ENCODE results near the gene C17orf107. TPM values are rescaled to one million over a fixed set of nuclear protein-coding genes. Genes with fewer than 3 reads are reported as not detected.

C17orf107 gene
- total RNA-seq, 1 experiment from 2014 or later, result 2.7 TPM

DNA sequence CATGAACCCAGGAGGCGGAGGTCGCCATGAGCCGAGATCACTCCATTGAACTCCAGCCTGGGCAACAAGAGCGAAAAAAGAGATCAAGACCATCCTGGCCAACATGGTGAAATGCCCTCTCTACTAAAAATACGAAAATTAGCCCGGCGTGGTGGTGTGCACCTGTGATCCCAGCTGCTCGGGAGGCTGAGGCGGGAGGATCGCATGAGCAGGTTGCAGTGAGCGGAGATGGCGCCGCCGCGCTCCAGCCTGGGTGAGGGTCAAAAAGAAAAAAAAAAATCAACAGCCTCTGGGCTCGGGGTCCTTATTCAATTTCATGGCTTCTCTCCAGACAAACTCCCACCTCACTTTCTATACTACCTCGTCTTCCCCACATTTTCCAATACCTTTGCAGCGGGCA is 29.5 kb downstream of the C17orf107 start:
- no TSS peak for BruUV-seq (replicated peaks)
- TF ChIP-seq, protein P1, sequence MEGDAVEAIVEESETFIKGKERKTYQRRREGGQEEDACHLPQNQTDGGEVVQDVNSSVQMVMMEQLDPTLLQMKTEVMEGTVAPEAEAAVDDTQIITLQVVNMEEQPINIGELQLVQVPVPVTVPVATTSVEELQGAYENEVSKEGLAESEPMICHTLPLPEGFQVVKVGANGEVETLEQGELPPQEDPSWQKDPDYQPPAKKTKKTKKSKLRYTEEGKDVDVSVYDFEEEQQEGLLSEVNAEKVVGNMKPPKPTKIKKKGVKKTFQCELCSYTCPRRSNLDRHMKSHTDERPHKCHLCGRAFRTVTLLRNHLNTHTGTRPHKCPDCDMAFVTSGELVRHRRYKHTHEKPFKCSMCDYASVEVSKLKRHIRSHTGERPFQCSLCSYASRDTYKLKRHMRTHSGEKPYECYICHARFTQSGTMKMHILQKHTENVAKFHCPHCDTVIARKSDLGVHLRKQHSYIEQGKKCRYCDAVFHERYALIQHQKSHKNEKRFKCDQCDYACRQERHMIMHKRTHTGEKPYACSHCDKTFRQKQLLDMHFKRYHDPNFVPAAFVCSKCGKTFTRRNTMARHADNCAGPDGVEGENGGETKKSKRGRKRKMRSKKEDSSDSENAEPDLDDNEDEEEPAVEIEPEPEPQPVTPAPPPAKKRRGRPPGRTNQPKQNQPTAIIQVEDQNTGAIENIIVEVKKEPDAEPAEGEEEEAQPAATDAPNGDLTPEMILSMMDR (conservative IDR thresholded peaks at IDR 0.05; ENCODE audit: low read depth, low read length), result no peak
- no peak for TF ChIP-seq EZH2 (IDR thresholded peaks at IDR 0.05; ENCODE audit: borderline replicate concordance, low read depth, low read length, poor library complexity, severe bottlenecking)
- H3K4me1 ChIP-seq (ENCODE audit: insufficient read depth, low read length, poor library complexity, severe bottlenecking), result no peaks in the 10 kb centered on the region
- no peak overlapping the region for H3K4me3 ChIP-seq (ENCODE audit: low read depth, low read length, poor library complexity, severe bottlenecking)
- no peaks in the 10 kb centered on the region for H3K27me3 ChIP-seq (replicated peaks; ENCODE audit: insufficient read depth, low read depth, low read length, poor library complexity)
- H3K27ac ChIP-seq (ENCODE audit: low read depth, low read length, poor library complexity, severe bottlenecking), result no peak overlapping the region
- H3K36me3 ChIP-seq (ENCODE audit: insufficient read depth, low read length, poor library complexity, severe bottlenecking), result no peaks in the 10 kb centered on the region
- H3K9me3 ChIP-seq (ENCODE audit: low read depth, low read length, poor library complexity, severe bottlenecking), result no peaks in the 10 kb centered on the region
- POLR2A ChIA-PET (ENCODE audit: low non-redundant PET), result interaction anchor here (0.6 kb wide), 1 partner anchor 11 kb away, joined by 3 read pairs; the partner anchor contains the start of gene SLC25A11
- CTCF ChIA-PET, result no interaction called here
- DNase-seq (ENCODE audit: low spot score), result no peak
- intact Hi-C loops (cut with micrococcal nuclease; ENCODE audit: unreplicated experiment), result no loop called here

DNA sequence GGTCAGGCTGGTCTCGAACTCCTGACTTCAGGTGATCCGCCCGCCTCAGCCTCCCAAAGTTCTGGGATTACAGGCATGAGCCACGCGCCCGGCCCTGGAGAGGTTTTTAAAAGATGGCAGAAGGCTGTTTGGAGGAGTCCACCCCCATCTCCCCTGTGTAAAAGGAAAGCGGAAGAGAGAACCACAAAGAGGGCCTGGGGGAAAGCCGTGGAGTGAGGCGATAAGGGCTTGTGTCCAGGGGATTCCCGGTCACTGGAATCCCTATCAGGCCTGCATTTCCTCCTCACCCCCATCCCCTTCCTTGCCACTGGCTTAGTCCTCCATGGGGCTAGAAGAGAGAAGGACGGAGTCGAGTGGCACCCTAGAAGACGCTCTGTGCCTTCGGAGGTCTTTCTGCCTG is 32.6 kb downstream of the C17orf107 start, which contains the start of gene GP1BA:
GP1BA (plus strand) TSS at position 315 of the 400 bp plus-strand sequence. CDS start 328 bp downstream, outside the sequence.
- Histone ChIP-seq H3K27me3 (replicated peaks; ENCODE audit: insufficient read depth, low read depth, low read length, poor library complexity) (no peaks in the 10 kb centered on the region), H3K4me3 (ENCODE audit: low read depth, low read length, poor library complexity, severe bottlenecking) (no peak within 1 kb of the TSS), H3K36me3 (ENCODE audit: insufficient read depth, low read length, poor library complexity, severe bottlenecking) (peaks cover 2% of the 10 kb centered on the region), H3K9me3 (ENCODE audit: low read depth, low read length, poor library complexity, severe bottlenecking) (no peaks in the 10 kb centered on the region), H3K27ac (ENCODE audit: low read depth, low read length, poor library complexity, severe bottlenecking) (no peak within 1 kb of the TSS), H3K4me1 (ENCODE audit: insufficient read depth, low read length, poor library complexity, severe bottlenecking) (no peaks in the 10 kb centered on the region)
- POLR2A ChIA-PET (ENCODE audit: low non-redundant PET), result no interaction called here
- TF ChIP-seq, protein P1 (conservative IDR thresholded peaks at IDR 0.05; ENCODE audit: low read depth, low read length), result no peak
- TF ChIP-seq EZH2 (IDR thresholded peaks at IDR 0.05; ENCODE audit: borderline replicate concordance, low read depth, low read length, poor library complexity, severe bottlenecking), result no peak
- CTCF ChIA-PET, result no interaction called here
- DNase-seq (ENCODE audit: low spot score), result no peak
- BruUV-seq (replicated peaks), result no TSS peak
- intact Hi-C loops (cut with micrococcal nuclease; ENCODE audit: unreplicated experiment), result no loop called here

DNA sequence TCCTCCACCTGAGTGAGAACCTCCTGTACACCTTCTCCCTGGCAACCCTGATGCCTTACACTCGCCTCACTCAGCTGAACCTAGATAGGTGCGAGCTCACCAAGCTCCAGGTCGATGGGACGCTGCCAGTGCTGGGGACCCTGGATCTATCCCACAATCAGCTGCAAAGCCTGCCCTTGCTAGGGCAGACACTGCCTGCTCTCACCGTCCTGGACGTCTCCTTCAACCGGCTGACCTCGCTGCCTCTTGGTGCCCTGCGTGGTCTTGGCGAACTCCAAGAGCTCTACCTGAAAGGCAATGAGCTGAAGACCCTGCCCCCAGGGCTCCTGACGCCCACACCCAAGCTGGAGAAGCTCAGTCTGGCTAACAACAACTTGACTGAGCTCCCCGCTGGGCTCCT is 33.4 kb downstream of the C17orf107 start:
- BruUV-seq (replicated peaks), result no TSS peak
- Histone ChIP-seq H3K4me1 (ENCODE audit: insufficient read depth, low read length, poor library complexity, severe bottlenecking) (no peaks in the 10 kb centered on the region), H3K36me3 (ENCODE audit: insufficient read depth, low read length, poor library complexity, severe bottlenecking) (peaks cover 10% of the 10 kb centered on the region), H3K4me3 (ENCODE audit: low read depth, low read length, poor library complexity, severe bottlenecking) (no peak overlapping the region), H3K27ac (ENCODE audit: low read depth, low read length, poor library complexity, severe bottlenecking) (no peak overlapping the region), H3K27me3 (replicated peaks; ENCODE audit: insufficient read depth, low read depth, low read length, poor library complexity) (no peaks in the 10 kb centered on the region), H3K9me3 (ENCODE audit: low read depth, low read length, poor library complexity, severe bottlenecking) (no peaks in the 10 kb centered on the region)
- TF ChIP-seq, protein P1 (conservative IDR thresholded peaks at IDR 0.05; ENCODE audit: low read depth, low read length), result no peak
- TF ChIP-seq EZH2 (IDR thresholded peaks at IDR 0.05; ENCODE audit: borderline replicate concordance, low read depth, low read length, poor library complexity, severe bottlenecking), result no peak
- CTCF ChIA-PET, result no interaction called here
- POLR2A ChIA-PET (ENCODE audit: low non-redundant PET), result no interaction called here
- intact Hi-C loops (cut with micrococcal nuclease; ENCODE audit: unreplicated experiment), result no loop called here
- DNase-seq (ENCODE audit: low spot score), result no peak
